ENCODE measurements around the gene NDE1.
A peak's percentile ranks its signal among the peaks of the same experiment; 100 is the strongest.
"Not testable (repeated sequence)": the region's sequence is repeated elsewhere in the genome, so short reads cannot be mapped to it uniquely, and the experiment has no call there.

NDE1 gene

GRCh38 chr16:15641753-15642556 is 8.1 kb upstream of the NDE1 start:
- peak overlapping the region; percentile 93 for H3K4me3 ChIP-seq (ENCODE audit: low read depth, low read length)
- TF ChIP-seq MAX (IDR thresholded peaks at IDR 0.05; ENCODE audit: low read depth, low read length): no peak
- TF ChIP-seq, protein P1, sequence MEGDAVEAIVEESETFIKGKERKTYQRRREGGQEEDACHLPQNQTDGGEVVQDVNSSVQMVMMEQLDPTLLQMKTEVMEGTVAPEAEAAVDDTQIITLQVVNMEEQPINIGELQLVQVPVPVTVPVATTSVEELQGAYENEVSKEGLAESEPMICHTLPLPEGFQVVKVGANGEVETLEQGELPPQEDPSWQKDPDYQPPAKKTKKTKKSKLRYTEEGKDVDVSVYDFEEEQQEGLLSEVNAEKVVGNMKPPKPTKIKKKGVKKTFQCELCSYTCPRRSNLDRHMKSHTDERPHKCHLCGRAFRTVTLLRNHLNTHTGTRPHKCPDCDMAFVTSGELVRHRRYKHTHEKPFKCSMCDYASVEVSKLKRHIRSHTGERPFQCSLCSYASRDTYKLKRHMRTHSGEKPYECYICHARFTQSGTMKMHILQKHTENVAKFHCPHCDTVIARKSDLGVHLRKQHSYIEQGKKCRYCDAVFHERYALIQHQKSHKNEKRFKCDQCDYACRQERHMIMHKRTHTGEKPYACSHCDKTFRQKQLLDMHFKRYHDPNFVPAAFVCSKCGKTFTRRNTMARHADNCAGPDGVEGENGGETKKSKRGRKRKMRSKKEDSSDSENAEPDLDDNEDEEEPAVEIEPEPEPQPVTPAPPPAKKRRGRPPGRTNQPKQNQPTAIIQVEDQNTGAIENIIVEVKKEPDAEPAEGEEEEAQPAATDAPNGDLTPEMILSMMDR (IDR thresholded peaks at IDR 0.05; ENCODE audit: low read depth, low read length): no peak
- TF ChIP-seq MYC (IDR thresholded peaks at IDR 0.05; ENCODE audit: low read depth, low read length): no peak
- peak; percentile 4 for DNase-seq (ENCODE audit: low read depth)

DNA sequence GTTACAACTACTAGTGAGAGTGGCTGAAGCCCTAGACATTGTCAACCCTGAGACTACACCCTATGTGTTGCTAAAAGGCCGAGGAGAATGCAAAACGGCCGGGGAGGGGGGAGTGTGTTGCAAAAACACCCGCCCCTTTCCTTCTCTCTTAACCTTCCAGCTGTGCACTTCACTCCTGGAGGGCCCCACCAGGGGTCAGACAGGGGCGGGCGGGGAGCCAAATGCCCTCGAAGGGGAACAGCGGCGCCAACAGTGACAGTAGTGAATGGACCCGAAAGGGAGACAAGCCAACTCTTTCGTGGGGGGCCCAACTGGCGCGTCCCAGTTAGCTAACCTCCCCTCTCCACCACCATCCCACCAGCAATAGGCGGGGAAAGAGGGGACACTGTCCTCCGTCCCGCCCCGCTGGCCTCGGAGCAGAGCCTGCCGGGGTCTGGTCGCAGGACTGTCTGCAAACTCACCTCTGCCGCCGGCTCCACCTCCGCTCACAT is 7.4 kb upstream of the NDE1 start:
- TF ChIP-seq MYC (IDR thresholded peaks at IDR 0.05; ENCODE audit: low read depth, low read length) (no peak), POLR2A (IDR thresholded peaks at IDR 0.05; ENCODE audit: extremely low read depth, insufficient read length) (no peak), MAX (IDR thresholded peaks at IDR 0.05; ENCODE audit: low read depth, low read length) (no peak; the same call in 1 of the 2 replicates)
- TF ChIP-seq, protein P1 (IDR thresholded peaks at IDR 0.05; ENCODE audit: low read depth, low read length): peak; percentile 26
- peak; percentile 90 for DNase-seq (ENCODE audit: low read depth)
- H3K4me3 ChIP-seq (ENCODE audit: low read depth, low read length): peak overlapping the region; percentile 93

DNA sequence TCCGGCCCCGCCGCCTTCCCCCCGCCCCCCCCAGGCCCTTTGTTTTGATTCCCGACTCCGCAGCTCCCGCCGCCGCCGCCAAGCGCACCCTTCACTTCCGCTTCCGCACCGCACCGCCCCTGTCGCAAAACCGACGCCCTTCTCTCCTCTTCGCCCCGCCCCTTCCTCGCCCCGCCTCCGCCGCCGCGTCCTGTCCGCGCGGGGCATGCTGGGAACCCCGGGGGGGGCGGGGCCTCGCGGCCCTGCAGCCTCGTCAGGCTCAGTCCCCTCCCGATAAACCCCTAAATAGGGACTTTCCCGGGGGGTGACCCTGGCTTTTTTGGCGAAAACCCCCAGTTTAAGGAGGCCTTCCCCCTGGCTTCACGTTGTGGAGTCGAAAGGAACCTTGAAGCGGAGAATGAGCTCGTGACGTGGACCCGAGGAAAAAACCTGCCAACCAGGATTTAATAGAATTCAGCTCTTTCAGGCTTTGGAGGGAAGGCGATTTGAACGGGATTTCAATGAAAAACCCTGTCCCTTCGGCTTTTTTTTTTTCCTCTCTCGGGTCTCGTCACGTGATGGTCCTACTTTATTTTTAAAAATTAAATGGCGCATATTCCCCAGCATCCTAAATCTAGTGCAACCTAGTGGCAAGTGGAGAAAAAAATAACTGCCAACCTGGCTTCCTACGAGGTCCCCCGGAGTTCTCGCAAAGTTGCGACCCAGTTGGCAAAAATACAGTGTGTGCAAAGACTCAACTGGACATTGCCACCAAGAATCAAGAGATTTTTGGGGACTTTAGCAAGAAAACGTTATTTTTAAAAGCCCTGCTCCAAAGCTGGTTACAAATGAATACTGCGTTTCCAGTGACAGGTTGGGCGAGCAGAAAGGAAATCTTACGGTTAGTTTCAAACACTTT is 6.7 kb upstream of the NDE1 start, which contains the start of gene MARF1:
Gene MARF1 (minus strand): TSS at position 107 of the 898 bp plus-strand sequence. CDS start 3,921 bp downstream, outside the sequence.
- TF ChIP-seq MYC (IDR thresholded peaks at IDR 0.05; ENCODE audit: low read depth, low read length) (peak; percentile 4; the same call in 1 of the 2 replicates), MAX (IDR thresholded peaks at IDR 0.05; ENCODE audit: low read depth, low read length) (peak; percentile 38), POLR2A (IDR thresholded peaks at IDR 0.05; ENCODE audit: extremely low read depth, insufficient read length) (peak; percentile 97)
- TF ChIP-seq, protein P1 (IDR thresholded peaks at IDR 0.05; ENCODE audit: low read depth, low read length): peak; percentile 33
- DNase-seq (ENCODE audit: low read depth): peak; percentile 96
- H3K4me3 ChIP-seq (ENCODE audit: low read depth, low read length): peak within 1 kb of the TSS; percentile 93

GRCh38 chr16:15643946-15644250 is 6.1 kb upstream of the NDE1 start:
- TF ChIP-seq POLR2A (IDR thresholded peaks at IDR 0.05; ENCODE audit: extremely low read depth, insufficient read length) (no peak), MYC (IDR thresholded peaks at IDR 0.05; ENCODE audit: low read depth, low read length) (no peak), MAX (IDR thresholded peaks at IDR 0.05; ENCODE audit: low read depth, low read length) (no peak)
- TF ChIP-seq, protein P1 (IDR thresholded peaks at IDR 0.05; ENCODE audit: low read depth, low read length): no peak
- H3K4me3 ChIP-seq (ENCODE audit: low read depth, low read length): peak overlapping the region; percentile 89

DNA sequence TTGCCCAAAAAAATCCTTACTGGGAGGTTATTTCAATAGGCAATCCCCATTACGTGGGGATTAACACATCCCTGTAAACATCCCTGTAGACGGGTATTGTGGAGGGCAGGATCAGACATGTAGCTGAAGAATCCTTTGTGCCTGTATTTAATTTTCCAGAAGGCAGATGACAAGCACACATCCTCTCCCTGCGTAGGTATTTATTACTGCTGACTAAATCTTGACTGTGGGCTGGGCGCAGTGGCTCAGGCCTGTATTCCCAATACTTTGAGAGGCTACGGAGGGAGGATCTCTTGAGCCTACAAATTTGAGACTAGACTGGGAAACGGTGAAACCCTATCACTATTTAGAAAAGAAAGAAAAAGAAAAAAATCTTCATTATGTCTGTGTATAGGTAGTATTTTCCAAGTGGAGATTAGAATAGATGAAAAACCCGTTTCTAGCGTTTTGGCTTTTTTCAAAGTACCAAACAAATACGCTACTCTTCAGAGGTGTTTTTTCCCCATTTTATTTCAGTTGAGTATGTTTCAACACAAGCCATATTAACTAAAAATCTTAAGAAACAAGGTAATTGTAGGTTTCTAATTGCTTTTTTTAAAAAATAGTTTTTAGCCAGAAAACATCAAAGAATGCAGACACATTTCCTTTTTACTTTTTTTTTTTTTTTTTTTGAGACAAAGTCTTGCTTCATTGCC is 5.6 kb upstream of the NDE1 start:
- TF ChIP-seq MAX (IDR thresholded peaks at IDR 0.05; ENCODE audit: low read depth, low read length): no peak
- H3K4me3 ChIP-seq (ENCODE audit: low read depth, low read length): no peak overlapping the region
- DNase-seq (ENCODE audit: low read depth): no peak

More at GRCh38 chr16:15643946-15644250, 6.1 kb upstream of the NDE1 start:
- no peak for DNase-seq (ENCODE audit: low read depth)

- not testable (repeated sequence) for H3K4me3 ChIP-seq (ENCODE audit: low read depth, low read length)
- peak; percentile 58 for DNase-seq (ENCODE audit: low read depth)
Observed at GRCh38 chr16:15644962-15645465, 5.0 kb upstream of the NDE1 start.

DNA sequence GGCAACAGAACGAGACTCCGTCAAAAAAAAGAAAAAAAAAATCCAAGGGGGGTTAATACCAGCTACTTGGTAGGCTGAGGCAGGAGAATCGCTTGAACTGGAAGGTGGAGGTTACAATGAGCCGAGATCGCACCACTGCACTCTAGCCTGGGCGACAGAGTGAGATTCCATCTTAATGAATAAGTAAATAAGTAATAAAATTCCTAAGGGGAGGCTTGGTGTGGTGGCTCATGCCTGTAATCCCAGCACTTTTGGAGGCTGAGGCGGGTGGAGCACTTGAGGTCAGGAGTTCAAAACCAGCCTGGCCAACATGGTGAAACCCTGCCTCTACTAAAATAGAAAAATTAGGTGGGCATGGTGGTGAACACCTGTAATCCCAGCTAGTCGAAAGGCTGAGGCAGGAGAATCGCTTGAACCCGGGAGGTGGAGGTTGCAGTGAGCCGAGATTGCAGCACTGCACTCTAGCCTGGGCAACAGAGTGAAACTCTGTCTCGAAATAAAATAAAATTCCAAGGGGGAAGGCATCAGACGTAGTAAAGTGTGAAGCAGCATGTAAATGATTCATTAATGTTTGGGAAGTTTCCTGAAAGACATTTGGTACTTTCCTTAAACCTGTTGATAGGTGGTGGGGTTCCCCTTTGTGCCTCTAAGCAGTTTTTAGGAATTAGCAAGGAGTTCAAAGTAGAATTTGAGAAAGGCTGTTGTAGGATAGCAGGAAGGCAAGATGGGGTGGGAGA is 3.3 kb upstream of the NDE1 start:
- not testable (repeated sequence) for DNase-seq (ENCODE audit: low read depth); H3K4me3 ChIP-seq (ENCODE audit: low read depth, low read length)
